HG02759 (cell line): Measurements from ENCODE around the gene TLX3.
"Not testable (repeated sequence)": the region's sequence is repeated elsewhere in the genome, so short reads cannot be mapped to it uniquely, and the experiment has no call there.

Experiments used
- ATAC-seq: cut with Tn5 transposase; IDR thresholded peaks from one replicate; pipeline ENCODE4 v1.9.1; 2021; ENCODE audit warnings: mild to moderate bottlenecking, moderate library complexity; ENCODE audit not compliant: unreplicated experiment

Gene TLX3

GRCh38 chr5:171322527-171322926 is 13.5 kb downstream of the TLX3 start:
- ATAC-seq = no peak

- ATAC-seq = no peak
Measured at GRCh38 chr5:171323007-171323406, 14.0 kb downstream of the TLX3 start.

GRCh38 chr5:171323806-171324632 is 15.0 kb downstream of the TLX3 start:
- ATAC-seq = no peak

GRCh38 chr5:171330021-171330420 is 21.0 kb downstream of the TLX3 start:
- no peak for ATAC-seq

- no peak for ATAC-seq
Measured at GRCh38 chr5:171335616-171336015, 26.6 kb downstream of the TLX3 start.

- ATAC-seq = no peak
Measured at GRCh38 chr5:171336521-171337209, 27.6 kb downstream of the TLX3 start.

- ATAC-seq = no peak
Measured at GRCh38 chr5:171337210-171337569, 28.1 kb downstream of the TLX3 start.

- ATAC-seq = no peak
Measured at GRCh38 chr5:171340042-171340441, 31.0 kb downstream of the TLX3 start.

- ATAC-seq = no peak
Measured at GRCh38 chr5:171340491-171340890, 31.4 kb downstream of the TLX3 start.

GRCh38 chr5:171342362-171343111 is 33.5 kb downstream of the TLX3 start:
- ATAC-seq = peak; percentile 67

GRCh38 chr5:171344936-171345608 is 36.0 kb downstream of the TLX3 start:
- ATAC-seq = no peak

- ATAC-seq = no peak
Measured at GRCh38 chr5:171351536-171352073, 42.6 kb downstream of the TLX3 start.

GRCh38 chr5:171355302-171355724 is 46.3 kb downstream of the TLX3 start:
- peak; percentile 94 for ATAC-seq

- ATAC-seq = no peak
Measured at GRCh38 chr5:171357843-171358242, 48.8 kb downstream of the TLX3 start.

- ATAC-seq = not testable (repeated sequence)
Measured at GRCh38 chr5:171361151-171361550, 52.1 kb downstream of the TLX3 start.
